ENCODE results near the gene GLT6D1.

The GLT6D1 gene

GRCh38 chr9:135608294-135608998 lies 30.9 kb downstream of the GLT6D1 start:
- DNase-seq (ENCODE audit: low spot score) = no peak

DNA sequence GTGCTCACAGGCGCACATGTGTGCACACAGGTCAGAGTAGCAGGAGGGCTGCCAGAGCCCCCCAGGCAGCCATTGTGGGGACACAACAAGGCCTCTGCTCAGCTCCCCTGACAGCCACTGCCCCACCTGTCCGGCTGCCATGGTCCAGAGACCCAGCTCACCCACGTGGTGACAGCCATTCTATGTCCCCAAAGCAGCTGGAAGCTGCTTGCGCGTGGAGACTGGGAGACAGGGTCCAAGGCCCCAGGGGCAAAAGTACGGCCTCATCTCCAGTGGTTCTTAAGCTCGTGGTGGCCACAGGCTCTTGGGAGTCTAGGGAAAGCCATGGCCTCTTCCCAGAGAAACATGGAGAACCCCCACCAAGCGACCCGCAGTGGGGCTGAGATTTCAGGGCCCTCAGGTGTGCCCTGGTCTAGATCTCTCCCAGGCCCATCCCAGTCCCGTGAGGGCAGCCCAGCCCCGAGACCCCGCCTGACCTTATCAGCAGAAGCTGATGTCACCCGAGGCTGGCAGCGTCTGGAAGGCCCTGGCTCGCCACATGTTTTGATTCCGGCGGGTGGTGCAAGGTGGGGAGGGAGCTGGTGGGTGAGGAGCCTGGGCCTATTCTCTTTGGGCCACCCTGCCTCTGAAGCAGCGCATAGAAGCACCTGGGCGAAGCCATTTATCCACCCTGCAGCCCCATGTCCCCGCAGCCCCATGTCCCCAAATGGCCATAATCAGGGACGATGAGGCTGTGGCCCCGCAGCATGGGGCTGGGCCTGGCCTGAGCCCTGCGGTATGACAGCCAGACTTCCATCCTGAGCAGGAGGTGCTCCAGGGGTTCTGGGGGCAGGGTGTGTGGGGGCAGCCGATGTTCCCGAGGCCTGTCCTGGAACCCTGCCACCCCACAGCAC lies 31.7 kb downstream of the GLT6D1 start:
- no peak for DNase-seq (ENCODE audit: low spot score)

DNA sequence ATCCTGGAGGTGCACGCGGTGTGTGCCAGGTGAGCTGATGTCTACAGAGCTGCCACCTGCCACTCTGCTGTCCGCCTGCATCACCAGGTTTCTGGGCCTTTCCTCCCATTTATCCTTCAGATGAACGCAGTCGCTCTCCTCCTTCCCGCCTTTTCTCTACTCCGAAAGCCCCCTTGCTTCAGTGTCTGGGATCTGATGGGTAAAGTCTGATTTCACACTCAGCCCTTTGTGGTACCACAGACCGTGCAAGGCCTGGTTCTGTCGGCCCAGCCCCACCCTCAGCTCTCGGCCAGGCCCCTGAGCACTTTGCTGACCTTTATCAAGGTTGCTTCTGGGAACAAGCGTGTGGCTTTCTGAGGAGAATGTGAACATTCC lies 32.5 kb downstream of the GLT6D1 start:
- DNase-seq (ENCODE audit: low spot score) = no peak

DNA sequence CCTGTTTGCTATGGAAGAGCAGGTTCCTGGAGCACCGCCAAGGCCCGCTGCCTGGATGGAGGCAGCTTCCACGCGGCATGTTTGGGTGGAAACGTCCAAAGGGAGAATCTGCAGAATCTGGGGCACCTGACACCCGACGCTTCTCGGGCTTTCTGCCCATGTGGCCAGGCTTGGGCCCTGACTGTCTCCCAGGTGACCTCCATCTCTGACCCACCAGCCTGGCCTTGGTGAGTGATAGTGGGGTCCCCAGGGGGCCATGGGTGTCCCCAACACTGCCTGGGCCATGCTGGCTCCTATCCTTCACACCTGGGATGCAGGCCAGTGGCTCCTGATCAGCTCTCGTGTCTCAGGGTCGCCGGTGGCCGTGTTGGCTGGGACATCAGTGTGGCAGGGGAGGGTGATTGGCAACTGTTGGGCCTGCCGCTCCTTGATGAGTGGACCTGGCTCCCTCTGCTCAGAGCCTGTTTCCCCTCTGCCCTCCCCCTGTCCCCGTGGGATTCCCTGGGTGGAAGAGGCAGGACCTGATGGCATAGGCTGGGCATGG lies 34.0 kb downstream of the GLT6D1 start:
- DNase-seq (ENCODE audit: low spot score) = no peak

DNA sequence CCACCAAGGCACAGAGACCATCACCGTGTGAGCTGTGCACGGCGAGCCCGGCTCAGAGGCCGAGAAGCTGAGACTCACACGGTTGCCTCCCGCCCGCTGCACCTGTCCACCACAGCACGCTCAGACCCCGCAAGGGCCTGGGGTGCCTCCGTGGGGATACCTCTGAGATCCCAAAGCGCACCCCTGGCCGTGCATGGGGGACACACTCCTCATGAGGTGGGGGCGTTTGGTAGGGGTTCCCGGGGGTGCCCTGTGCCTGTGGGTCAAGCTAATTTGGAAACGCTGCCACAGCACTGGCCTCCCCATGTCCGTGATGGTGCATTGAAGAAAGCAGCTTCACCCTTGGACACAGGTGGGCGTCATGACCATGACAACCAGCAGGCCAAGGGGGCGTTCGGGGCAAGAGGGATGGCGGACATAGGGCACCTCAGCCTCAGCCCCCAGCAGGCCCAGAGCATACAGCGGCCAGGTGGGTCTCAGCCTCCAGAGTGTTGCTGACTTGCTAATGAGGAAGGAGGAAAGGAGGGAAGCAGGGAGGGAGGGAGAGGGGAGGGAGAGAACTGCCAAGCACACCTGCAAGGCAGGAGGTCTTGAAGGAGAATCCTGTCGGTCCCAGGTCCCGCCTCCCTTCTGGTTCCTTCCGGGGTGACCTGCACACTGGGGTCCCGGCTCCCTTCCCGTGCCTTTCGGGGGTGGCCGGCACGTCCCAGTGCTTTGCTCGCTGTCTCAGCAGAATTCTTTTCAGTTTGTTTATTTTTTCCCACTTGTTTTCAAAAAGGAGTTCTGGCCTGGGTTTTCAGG lies 34.7 kb downstream of the GLT6D1 start:
- DNase-seq (ENCODE audit: low spot score) = no peak

GRCh38 chr9:135602789-135603481 lies 36.4 kb downstream of the GLT6D1 start:
- no peak for DNase-seq (ENCODE audit: low spot score)

DNA sequence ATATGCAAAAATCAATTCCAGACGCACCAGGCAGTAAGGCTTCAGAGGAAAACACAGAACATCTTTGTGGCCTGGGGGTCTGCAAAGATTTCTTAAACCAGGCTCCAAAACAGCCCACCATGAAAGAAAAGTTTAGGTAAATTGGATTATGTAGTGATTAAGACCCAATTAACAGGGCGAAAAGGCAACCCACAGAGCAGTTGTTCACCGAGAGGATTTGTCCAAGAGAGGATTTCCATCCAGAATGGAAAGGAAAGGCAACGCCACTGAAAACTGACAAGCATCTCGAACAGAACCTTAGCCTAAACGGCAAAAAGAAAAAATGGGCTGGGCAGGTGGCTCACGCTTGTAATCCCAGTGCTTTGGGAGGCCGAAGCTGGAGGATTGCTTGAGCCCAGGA lies 37.4 kb downstream of the GLT6D1 start:
- no peak for DNase-seq (ENCODE audit: low spot score)

DNA sequence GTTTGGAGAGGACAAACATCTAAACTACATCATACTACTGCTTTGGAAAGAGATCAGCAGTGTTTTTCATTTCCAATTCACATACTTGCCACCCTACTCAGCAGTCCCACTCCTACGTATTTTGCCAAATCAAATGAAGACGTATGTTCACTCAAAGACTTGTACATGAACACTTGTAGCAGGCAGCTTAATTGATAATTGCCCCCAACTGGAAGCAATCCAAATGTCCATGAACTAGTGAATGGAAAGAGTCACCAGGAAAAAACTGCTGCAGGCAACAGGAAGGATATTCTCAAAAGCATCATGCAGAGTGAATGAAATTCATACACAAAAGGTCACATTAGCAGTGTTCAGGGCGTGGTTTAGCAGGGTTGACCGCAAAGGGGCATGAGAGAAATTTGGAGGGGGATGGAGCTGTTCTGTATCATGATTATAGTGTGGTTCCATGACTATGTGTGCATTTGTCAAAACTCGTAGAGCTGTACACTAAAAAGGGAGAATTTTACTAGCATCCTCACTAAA lies 39.0 kb downstream of the GLT6D1 start:
- no peak for DNase-seq (ENCODE audit: low spot score)

GRCh38 chr9:135596211-135596610 lies 43.1 kb downstream of the GLT6D1 start:
- no peak for DNase-seq (ENCODE audit: low spot score)

DNA sequence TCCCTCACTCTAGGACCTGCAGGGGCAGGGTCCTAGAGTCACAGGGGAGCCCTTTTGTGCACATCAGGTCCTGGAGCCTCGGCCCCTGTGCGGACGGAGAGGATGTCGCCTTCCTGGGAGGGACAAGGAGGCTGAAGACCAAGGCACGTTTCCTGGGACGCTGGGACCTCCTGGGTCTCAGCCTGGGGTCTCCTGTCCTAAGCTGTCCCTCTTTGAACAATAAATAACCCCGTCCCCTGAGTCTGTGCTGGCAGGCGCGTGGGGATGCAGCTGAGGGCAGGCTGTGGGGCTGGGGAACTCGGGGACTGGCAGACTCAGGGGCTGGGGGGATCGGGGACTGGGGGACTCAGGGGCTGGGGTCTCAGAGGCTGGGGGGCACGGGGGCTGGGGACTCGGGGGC lies 46.7 kb downstream of the GLT6D1 start:
- no peak for DNase-seq (ENCODE audit: low spot score)

- DNase-seq (ENCODE audit: low spot score) = no peak
Observed at GRCh38 chr9:135592331-135592590, 47.1 kb downstream of the GLT6D1 start.

GRCh38 chr9:135591506-135592330 lies 47.6 kb downstream of the GLT6D1 start:
- DNase-seq (ENCODE audit: low spot score) = no peak

GRCh38 chr9:135590486-135591079 lies 48.8 kb downstream of the GLT6D1 start:
- DNase-seq (ENCODE audit: low spot score) = no peak

- no peak for DNase-seq (ENCODE audit: low spot score)
Observed at GRCh38 chr9:135589596-135590485, 49.5 kb downstream of the GLT6D1 start.

GRCh38 chr9:135588886-135589595 lies 50.3 kb downstream of the GLT6D1 start:
- no peak for DNase-seq (ENCODE audit: low spot score)

DNA sequence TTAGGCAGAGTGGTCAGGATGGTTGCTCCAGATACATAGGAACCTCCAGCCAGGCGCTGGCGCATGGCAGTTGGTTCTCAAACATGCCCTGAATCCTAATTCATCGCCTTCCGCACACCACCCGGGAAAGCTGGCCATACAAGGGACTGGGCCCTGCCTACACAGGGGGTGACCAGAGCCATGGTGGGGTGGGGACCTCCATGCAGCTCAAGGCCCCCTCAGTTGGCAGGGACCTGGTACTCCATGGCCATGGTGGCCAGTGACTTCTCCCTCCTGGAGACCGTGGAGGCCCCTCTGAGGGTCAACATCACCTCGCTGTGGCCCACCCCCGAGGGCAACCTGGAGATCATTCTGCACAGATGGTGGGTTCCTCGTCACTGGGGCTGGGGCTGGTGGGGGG lies 51.0 kb downstream of the GLT6D1 start:
- no peak for DNase-seq (ENCODE audit: low spot score)

DNA sequence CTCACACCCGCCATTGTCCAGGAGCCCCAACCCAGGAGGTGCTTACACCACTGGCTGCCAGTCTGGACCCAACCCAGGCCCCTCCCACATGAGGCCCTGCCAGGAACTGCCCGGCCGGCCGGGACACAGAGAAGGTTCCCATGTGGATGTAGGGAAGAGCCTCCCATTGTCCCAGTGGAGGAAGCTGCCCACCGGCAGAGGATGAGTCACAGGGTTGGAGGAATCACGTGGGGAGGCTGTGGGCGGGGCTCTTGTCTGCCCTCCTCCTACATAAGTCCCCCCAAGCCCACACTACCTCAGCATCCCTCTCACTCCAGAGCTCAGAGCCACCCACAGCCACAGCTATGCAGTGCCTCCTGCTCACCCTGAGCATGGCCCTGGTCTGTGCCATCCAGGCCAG lies 51.7 kb downstream of the GLT6D1 start:
- DNase-seq (ENCODE audit: low spot score) = no peak

- no peak for DNase-seq (ENCODE audit: low spot score)
Observed at GRCh38 chr9:135586601-135587109, 52.7 kb downstream of the GLT6D1 start.

DNA sequence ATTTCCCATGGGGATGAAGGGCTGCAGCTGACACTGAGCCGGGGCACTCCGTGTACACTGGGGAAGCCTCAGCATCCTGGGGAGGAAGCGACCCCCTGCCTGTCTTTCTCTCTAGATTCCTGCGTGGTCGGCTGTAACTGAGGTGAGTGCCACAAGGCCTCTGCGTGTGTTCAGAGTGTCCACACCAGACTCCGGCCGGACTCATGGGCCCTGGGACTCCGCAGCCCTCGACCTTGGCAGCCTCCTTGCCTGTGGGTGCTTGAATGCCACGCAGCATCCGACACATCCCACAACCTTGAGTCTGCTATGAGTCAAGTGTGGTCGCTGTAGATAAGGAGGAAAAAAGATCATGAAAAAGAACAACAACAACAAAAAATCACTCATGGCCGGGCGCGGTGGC lies 54.4 kb downstream of the GLT6D1 start:
- DNase-seq (ENCODE audit: low spot score) = no peak
